Measurements from ENCODE around the gene MYB.
"Not testable (repeated sequence)": the region's sequence is repeated elsewhere in the genome, so short reads cannot be mapped to it uniquely, and the experiment has no call there.

Gene MYB

GRCh38 chr6:135180542-135181332 is at the start of gene MYB:
MYB (plus strand) TSS chr6:135181308; CDS start chr6:135181514, 206 bp downstream.
- FAIRE-seq, result no peak

DNA sequence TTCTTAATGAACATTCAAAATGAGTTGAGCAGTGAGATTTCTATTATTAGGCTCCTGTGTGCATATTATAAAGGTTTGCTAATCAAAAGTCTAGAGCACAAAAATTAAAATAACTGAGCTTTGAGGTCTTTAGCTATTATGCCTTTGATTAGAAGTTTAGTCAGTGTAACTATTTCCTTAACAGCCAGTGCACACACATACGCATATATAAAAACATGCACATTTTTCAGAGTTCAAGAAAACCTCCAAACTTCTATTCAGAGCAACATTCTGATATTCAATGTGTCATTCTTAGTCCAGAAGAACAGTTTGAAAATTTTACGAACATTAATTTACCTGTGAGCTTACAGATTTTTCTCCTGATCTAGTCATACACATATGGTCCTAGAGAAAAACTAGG is 48.3 kb upstream of the MYB start:
- no peak for FAIRE-seq

DNA sequence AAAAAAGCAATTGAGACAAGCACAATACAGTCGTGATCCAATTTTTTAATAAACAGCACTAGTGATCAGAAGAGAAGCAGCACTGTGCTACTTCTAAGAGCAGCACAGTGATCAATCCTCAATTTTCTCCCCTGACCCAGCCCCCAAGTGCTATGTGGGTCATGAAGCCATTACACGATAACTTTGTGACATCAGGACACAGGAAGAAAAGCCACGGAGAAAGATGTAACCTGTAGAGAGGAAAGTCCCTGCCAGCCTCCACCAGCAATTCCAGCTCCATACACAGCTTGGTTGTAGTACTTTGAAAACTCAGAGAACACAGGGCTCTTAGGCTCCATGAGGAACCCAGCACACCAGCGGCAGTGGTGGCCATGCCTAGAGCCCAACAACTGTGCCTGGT is 45.3 kb upstream of the MYB start:
- no peak for FAIRE-seq

DNA sequence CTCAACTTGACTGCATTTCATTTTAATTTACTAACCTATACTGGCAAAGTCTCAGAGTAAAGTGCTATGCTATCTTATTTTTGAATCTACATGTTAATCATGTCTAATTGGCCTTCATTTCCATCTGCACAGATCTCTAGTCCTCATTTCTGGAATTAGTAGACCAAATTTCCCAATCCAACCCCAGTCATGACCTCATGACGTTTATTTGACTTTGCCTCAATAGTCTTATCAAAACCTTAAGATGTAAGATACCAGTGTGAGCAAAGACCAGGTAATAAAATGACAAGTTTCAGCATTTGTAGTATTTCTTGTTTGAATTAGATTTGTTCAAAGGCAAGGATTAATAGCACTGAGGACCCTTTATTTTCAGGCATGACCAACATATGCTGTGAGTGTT is 43.3 kb upstream of the MYB start:
- no peak for FAIRE-seq

DNA sequence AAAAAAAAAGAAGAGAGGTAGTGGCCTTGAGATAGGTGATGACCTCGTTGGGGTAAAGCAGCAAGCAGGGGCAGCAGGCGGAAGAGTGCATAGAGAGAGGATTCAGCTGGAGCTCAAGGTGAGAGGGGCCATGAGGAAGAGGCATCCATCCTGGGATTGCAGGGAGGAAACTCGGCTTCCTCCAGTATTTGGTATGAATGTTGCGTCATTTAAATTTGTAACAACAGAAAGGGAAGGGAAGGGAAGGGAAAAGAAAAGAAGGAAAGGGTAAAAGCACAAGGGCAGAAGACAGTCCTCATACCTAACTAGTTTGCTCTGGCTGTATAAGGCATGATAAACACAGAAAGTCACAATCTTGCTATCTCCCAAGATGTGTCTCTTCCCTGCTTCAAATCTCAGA is 39.9 kb upstream of the MYB start:
- FAIRE-seq, result no peak

GRCh38 chr6:135141728-135142127 is 39.4 kb upstream of the MYB start:
- no peak for FAIRE-seq

- FAIRE-seq, result not testable (repeated sequence)
Measured at GRCh38 chr6:135142232-135142631, 38.9 kb upstream of the MYB start.

DNA sequence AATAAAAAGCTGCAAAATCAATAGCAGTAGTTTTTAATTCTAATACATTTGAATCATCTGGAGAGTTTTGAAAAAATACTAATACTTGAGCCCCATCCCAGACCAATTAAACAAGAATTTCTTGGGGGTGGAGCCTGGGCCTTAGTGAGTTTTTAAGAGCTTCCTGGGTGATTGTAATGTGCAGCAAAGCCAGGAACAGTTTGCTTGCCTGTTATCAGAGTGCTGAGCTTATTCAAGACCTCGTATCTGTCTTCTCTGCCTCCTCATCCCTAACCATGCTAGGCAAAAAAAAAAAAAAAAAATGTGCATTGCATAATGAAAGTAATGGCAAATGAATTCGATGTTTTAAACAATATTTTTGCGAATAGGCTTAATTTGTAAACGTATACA is 36.4 kb upstream of the MYB start:
- no peak for FAIRE-seq

DNA sequence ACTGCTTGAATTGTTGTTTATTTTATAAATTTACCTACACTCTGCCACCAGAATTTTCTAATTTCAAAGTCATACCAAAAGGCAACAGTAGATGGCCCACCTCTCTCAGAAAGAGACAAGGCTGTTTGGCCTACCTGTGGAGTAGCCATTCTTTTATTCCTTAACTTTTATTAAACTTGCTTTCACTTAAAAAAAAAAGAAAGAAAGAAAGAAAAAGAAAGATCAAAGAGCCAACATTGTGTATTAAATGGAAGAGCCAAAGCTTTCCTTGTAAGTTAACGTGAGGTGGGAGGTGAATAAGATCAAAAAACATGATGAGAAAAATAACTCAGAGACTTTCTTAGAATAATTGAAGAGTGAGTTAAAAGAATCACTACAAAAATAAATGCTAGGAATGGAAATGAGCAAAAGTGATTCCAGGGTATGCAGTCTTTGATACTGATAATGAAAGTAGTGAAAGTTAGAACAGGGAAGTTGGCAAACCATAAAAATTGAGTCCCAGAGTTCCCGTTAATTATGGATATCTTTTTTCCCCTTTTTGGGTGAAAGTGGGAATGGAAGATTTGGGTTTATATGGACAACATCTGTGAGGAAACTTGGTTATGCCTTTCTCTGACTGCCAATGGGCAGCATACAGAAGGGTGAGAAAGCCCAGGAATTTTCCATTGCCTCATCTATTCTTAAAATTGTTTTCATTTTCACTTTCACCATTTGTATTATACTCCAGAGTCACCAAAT is 35.9 kb upstream of the MYB start:
- FAIRE-seq, result no peak

GRCh38 chr6:135146162-135146934 is 34.8 kb upstream of the MYB start:
- no peak for FAIRE-seq

GRCh38 chr6:135147637-135148592 is 33.2 kb upstream of the MYB start:
- FAIRE-seq, result no peak

DNA sequence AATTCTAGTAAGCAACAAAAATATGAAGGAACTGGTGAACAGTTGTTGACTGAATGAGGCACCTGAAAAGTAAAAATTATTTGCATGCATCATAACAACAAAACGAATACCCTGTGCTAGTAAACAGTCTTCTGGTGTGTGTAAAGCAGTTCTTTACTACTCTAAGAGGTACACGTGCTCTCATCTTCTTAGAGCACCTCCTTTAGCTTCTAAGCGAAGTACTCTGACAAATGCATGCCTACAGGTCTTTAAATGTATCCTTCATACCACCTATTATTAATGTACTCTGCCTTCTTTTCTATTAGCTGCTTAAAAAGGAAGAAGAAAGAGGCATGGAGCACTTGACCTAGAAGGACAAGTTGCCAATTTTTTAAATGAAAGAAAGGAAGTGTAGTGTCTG is 32.2 kb upstream of the MYB start:
- no peak for FAIRE-seq

DNA sequence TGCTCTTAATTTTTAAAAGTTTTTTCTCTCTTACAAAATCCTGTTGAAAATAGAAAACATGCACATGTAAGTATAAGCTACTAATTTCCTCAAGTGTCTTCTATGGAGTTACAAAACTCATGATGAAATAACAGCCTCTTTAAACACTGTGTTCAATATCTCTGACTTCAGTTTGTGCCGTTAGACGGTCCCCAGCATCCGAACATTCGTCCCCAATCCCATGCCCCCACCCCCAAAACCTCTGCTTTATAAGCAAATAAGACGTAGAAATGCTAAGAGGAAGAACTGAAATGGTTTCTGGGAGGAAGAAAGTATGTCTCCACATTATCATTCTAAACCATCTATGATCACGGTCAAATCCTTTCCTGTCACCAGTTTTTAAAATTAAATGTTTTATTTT is 31.7 kb upstream of the MYB start:
- FAIRE-seq, result no peak

DNA sequence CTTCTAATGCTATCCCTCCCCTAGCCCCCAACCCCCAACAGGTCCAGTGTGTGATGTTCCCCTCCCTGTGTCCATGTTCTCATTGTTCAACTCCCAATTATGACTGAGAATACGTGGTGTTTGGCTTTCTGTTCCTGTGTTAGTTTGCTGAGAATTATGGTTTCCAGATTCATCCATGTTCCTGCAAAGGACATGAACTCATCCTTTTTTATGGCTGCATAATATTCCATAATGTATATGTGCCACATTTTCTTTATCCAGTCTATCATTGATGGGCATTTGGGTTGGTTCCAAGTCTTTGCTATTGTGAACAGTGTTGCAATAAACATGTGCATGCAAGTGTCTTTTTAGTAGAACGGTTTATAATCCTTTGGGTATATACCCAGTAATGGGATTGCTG is 30.6 kb upstream of the MYB start:
- FAIRE-seq, result not testable (repeated sequence)

- FAIRE-seq, result not testable (repeated sequence)
Measured at GRCh38 chr6:135154125-135154524, 27.0 kb upstream of the MYB start.

- FAIRE-seq, result no peak
Measured at GRCh38 chr6:135158397-135158796, 22.7 kb upstream of the MYB start.

GRCh38 chr6:135159531-135159930 is 21.6 kb upstream of the MYB start:
- FAIRE-seq, result no peak

GRCh38 chr6:135161411-135162395 is 19.4 kb upstream of the MYB start:
- FAIRE-seq, result no peak

DNA sequence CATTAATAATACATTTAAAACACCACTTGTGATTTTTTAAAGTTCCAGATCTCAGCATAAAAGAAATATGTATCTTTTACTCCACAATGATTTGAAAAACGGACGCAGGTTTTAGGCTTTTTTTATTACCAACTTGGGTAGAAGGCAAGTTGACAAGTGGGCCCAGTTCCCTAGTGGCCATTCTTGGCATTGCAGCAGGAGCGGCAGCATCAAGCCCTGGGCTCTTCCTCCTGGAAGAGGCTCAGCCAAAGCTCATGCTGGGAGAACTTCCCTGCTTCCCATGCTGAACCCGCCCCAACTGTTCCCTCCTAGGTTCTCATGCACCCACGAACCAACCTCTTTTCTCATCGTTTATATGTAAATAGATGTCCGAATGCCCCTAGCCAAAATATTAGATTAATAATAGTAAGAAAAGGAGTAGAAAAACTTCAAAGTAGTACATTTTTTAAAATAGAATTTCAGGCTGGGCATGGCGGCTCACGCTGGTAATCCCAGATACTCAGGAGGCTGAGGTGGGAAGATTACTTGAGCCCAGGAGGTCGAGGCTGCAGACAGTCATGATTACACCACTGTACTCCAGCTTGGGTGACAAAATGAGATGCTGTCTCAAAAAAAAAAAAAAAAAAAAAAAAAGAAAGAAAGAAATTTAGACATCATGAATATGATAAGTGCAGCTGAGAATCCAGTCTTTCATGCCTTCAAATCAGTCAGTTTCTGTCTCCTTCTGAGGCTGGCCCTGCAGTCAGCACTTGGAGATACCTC is 18.2 kb upstream of the MYB start:
- no peak for FAIRE-seq

DNA sequence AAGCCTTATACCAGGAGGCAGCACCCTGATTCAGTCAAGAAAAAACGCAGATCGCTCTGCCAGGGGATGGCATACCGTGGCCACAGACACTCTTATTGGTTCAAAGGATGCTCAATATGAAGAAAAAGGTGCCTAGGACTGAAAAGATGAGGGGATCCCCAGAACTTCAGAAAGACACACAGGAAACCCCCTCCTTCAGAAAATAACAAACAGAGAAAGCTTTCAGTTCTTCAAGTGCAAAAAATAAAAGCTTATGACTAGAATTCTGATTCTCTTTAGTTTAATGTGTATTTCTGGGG is 17.7 kb upstream of the MYB start:
- FAIRE-seq, result no peak
